Measurements from ENCODE around the gene CCL23.

The CCL23 gene

DNA sequence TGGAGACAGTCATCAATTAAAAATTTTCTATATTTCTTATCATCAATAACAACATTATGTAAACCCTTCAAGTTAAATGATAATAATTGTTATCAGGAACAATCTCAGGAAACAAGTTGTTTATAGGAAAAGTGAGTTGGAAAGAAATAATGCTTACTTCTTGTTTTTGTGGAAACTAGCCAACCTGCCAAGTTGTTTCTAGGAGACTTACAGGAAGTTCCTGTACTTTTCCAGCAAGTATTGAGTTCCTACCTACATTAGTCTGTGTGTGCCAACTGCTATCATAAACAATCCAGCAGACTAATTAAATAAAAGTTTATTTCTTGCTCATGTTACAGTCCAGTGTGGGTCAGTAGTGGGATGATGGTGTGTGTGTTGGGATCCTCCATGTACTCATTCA is 29.6 kb downstream of the CCL23 start:
- Histone ChIP-seq H3K36me3 (ENCODE audit: control insufficient read depth, insufficient read depth, low read length) (no peaks in the 10 kb centered on the region), H3K9me3 (ENCODE audit: control insufficient read depth, low read length) (no peaks in the 10 kb centered on the region), H3K4me3 (ENCODE audit: insufficient read depth, low read depth, low read length, poor library complexity, severe bottlenecking) (no peak overlapping the region), H3K27ac (ENCODE audit: insufficient read depth, low read length, poor library complexity, severe bottlenecking) (no peak overlapping the region), H3K4me1 (ENCODE audit: control insufficient read depth, insufficient read depth, low read length, poor library complexity, severe bottlenecking) (no peaks in the 10 kb centered on the region), H3K27me3 (replicated peaks; ENCODE audit: control insufficient read depth, insufficient read depth, low read length, poor library complexity, severe bottlenecking) (no peaks in the 10 kb centered on the region)
- no peak for DNase-seq

GRCh38 chr17:35986643-35987042 is 31.1 kb downstream of the CCL23 start, which contains the start of gene CCL14:
Gene CCL14, minus strand, starts transcription at chr17:35986729. Its CDS starts 80 bp downstream, at chr17:35986649.
- H3K9me3 ChIP-seq (ENCODE audit: control insufficient read depth, low read length): no peaks in the 10 kb centered on the region
- H3K4me1 ChIP-seq (ENCODE audit: control insufficient read depth, insufficient read depth, low read length, poor library complexity, severe bottlenecking): no peaks in the 10 kb centered on the region
- H3K36me3 ChIP-seq (ENCODE audit: control insufficient read depth, insufficient read depth, low read length): no peaks in the 10 kb centered on the region
- no peaks in the 10 kb centered on the region for H3K27me3 ChIP-seq (replicated peaks; ENCODE audit: control insufficient read depth, insufficient read depth, low read length, poor library complexity, severe bottlenecking)
- no peak within 1 kb of the TSS for H3K27ac ChIP-seq (ENCODE audit: insufficient read depth, low read length, poor library complexity, severe bottlenecking)
- no peak for DNase-seq
- H3K4me3 ChIP-seq (ENCODE audit: insufficient read depth, low read depth, low read length, poor library complexity, severe bottlenecking): no peak within 1 kb of the TSS

DNA sequence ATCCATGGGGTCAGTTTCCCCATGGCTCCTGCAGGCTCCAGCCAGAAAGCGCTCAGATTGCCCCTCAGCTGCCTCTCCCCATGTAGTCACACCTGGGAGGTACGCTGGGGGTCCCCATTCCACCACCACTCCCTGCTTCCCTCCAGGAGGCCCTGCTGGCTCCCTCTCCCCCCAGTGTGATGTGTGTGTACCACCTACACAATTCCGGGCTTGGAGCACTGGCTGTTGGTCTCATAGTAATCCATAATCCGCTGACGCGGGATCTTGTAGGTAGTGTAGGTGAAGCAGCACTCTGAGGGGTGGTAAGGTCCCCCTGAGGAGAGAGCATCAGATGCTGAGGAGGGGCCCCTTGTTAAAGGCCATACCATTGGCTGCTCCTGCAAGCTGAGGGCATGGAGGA is 33.6 kb downstream of the CCL23 start:
- Histone ChIP-seq H3K9me3 (ENCODE audit: control insufficient read depth, low read length) (no peaks in the 10 kb centered on the region), H3K4me3 (ENCODE audit: insufficient read depth, low read depth, low read length, poor library complexity, severe bottlenecking) (no peak overlapping the region), H3K4me1 (ENCODE audit: control insufficient read depth, insufficient read depth, low read length, poor library complexity, severe bottlenecking) (no peaks in the 10 kb centered on the region), H3K36me3 (ENCODE audit: control insufficient read depth, insufficient read depth, low read length) (no peaks in the 10 kb centered on the region), H3K27ac (ENCODE audit: insufficient read depth, low read length, poor library complexity, severe bottlenecking) (no peak overlapping the region), H3K27me3 (replicated peaks; ENCODE audit: control insufficient read depth, insufficient read depth, low read length, poor library complexity, severe bottlenecking) (no peaks in the 10 kb centered on the region)
- DNase-seq: no peak

GRCh38 chr17:35982409-35983191 is 35.2 kb downstream of the CCL23 start:
- no peaks in the 10 kb centered on the region for H3K36me3 ChIP-seq (ENCODE audit: control insufficient read depth, insufficient read depth, low read length)
- H3K4me1 ChIP-seq (ENCODE audit: control insufficient read depth, insufficient read depth, low read length, poor library complexity, severe bottlenecking): no peaks in the 10 kb centered on the region
- no peaks in the 10 kb centered on the region for H3K9me3 ChIP-seq (ENCODE audit: control insufficient read depth, low read length)
- H3K27ac ChIP-seq (ENCODE audit: insufficient read depth, low read length, poor library complexity, severe bottlenecking): no peak overlapping the region
- DNase-seq: no peak
- no peaks in the 10 kb centered on the region for H3K27me3 ChIP-seq (replicated peaks; ENCODE audit: control insufficient read depth, insufficient read depth, low read length, poor library complexity, severe bottlenecking)
- H3K4me3 ChIP-seq (ENCODE audit: insufficient read depth, low read depth, low read length, poor library complexity, severe bottlenecking): no peak overlapping the region

DNA sequence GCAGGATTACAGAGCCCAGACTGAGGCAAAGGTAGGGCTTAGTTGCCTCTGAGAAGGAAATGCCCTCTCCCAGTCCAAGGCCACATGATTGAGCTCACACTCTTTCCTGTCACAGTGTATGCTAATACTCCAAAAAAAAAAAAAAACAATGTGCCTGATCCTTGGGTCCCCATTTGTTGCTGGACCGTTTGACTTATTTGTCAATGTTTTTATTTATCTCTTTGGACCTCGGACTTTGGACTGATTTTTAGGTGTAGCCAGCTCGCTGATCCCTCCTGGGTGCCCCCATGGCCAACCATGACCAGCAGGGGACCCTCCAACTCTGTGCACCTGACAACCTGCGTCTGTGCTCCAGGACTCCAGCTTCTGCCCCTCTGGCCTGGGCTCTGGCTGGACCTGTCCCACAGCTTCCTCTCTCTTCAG is 35.9 kb downstream of the CCL23 start:
- Histone ChIP-seq H3K27ac (ENCODE audit: insufficient read depth, low read length, poor library complexity, severe bottlenecking) (no peak overlapping the region), H3K4me3 (ENCODE audit: insufficient read depth, low read depth, low read length, poor library complexity, severe bottlenecking) (no peak overlapping the region), H3K4me1 (ENCODE audit: control insufficient read depth, insufficient read depth, low read length, poor library complexity, severe bottlenecking) (no peaks in the 10 kb centered on the region), H3K27me3 (replicated peaks; ENCODE audit: control insufficient read depth, insufficient read depth, low read length, poor library complexity, severe bottlenecking) (no peaks in the 10 kb centered on the region), H3K9me3 (ENCODE audit: control insufficient read depth, low read length) (no peaks in the 10 kb centered on the region), H3K36me3 (ENCODE audit: control insufficient read depth, insufficient read depth, low read length) (no peaks in the 10 kb centered on the region)
- DNase-seq: no peak

DNA sequence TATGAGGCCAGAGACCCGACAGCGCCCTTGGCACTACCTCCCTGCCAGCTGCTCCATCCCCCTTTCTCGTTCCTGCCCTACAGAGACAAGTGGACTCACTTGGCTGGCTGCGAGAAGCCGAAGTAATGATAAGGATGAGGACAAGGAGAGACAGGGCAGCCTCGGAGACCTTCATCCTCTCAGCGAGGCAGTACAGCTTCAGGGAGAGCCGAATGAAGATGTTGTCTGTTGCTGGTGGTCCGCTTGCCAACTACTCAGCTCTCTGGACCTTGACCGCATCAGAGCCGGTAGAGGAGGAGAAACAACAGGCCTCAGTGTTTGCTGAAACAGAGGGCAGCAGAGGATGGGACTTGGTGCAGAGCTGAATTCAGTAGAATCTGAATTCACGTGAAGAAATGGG is 36.5 kb downstream of the CCL23 start, which contains the start of gene CCL16:
Gene CCL16 (minus strand): TSS at position 252 of the 400 bp plus-strand sequence. CDS start 77 bp downstream, at position 175.
- H3K36me3 ChIP-seq (ENCODE audit: control insufficient read depth, insufficient read depth, low read length): no peaks in the 10 kb centered on the region
- H3K9me3 ChIP-seq (ENCODE audit: control insufficient read depth, low read length): no peaks in the 10 kb centered on the region
- DNase-seq: no peak
- H3K27me3 ChIP-seq (replicated peaks; ENCODE audit: control insufficient read depth, insufficient read depth, low read length, poor library complexity, severe bottlenecking): peaks cover 1% of the 10 kb centered on the region
- no peak within 1 kb of the TSS for H3K27ac ChIP-seq (ENCODE audit: insufficient read depth, low read length, poor library complexity, severe bottlenecking)
- no peaks in the 10 kb centered on the region for H3K4me1 ChIP-seq (ENCODE audit: control insufficient read depth, insufficient read depth, low read length, poor library complexity, severe bottlenecking)
- H3K4me3 ChIP-seq (ENCODE audit: insufficient read depth, low read depth, low read length, poor library complexity, severe bottlenecking): no peak within 1 kb of the TSS

GRCh38 chr17:35978346-35978745 is 39.4 kb downstream of the CCL23 start:
- Histone ChIP-seq H3K4me1 (ENCODE audit: control insufficient read depth, insufficient read depth, low read length, poor library complexity, severe bottlenecking) (no peaks in the 10 kb centered on the region), H3K9me3 (ENCODE audit: control insufficient read depth, low read length) (no peaks in the 10 kb centered on the region), H3K4me3 (ENCODE audit: insufficient read depth, low read depth, low read length, poor library complexity, severe bottlenecking) (no peak overlapping the region), H3K27ac (ENCODE audit: insufficient read depth, low read length, poor library complexity, severe bottlenecking) (no peak overlapping the region), H3K36me3 (ENCODE audit: control insufficient read depth, insufficient read depth, low read length) (no peaks in the 10 kb centered on the region), H3K27me3 (replicated peaks; ENCODE audit: control insufficient read depth, insufficient read depth, low read length, poor library complexity, severe bottlenecking) (peaks cover 3% of the 10 kb centered on the region)
- no peak for DNase-seq

- H3K4me3 ChIP-seq (ENCODE audit: insufficient read depth, low read depth, low read length, poor library complexity, severe bottlenecking): no peak overlapping the region
- H3K27ac ChIP-seq (ENCODE audit: insufficient read depth, low read length, poor library complexity, severe bottlenecking): no peak overlapping the region
- no peaks in the 10 kb centered on the region for H3K9me3 ChIP-seq (ENCODE audit: control insufficient read depth, low read length)
- no peaks in the 10 kb centered on the region for H3K36me3 ChIP-seq (ENCODE audit: control insufficient read depth, insufficient read depth, low read length)
- no peak for DNase-seq
- H3K4me1 ChIP-seq (ENCODE audit: control insufficient read depth, insufficient read depth, low read length, poor library complexity, severe bottlenecking): no peaks in the 10 kb centered on the region
- H3K27me3 ChIP-seq (replicated peaks; ENCODE audit: control insufficient read depth, insufficient read depth, low read length, poor library complexity, severe bottlenecking): peaks cover 3% of the 10 kb centered on the region
Observed at GRCh38 chr17:35977509-35977908, 40.3 kb downstream of the CCL23 start.

- no peaks in the 10 kb centered on the region for H3K4me1 ChIP-seq (ENCODE audit: control insufficient read depth, insufficient read depth, low read length, poor library complexity, severe bottlenecking)
- no peak overlapping the region for H3K27ac ChIP-seq (ENCODE audit: insufficient read depth, low read length, poor library complexity, severe bottlenecking)
- H3K27me3 ChIP-seq (replicated peaks; ENCODE audit: control insufficient read depth, insufficient read depth, low read length, poor library complexity, severe bottlenecking): peaks cover 3% of the 10 kb centered on the region
- H3K4me3 ChIP-seq (ENCODE audit: insufficient read depth, low read depth, low read length, poor library complexity, severe bottlenecking): no peak overlapping the region
- no peak for DNase-seq
- no peaks in the 10 kb centered on the region for H3K36me3 ChIP-seq (ENCODE audit: control insufficient read depth, insufficient read depth, low read length)
- no peaks in the 10 kb centered on the region for H3K9me3 ChIP-seq (ENCODE audit: control insufficient read depth, low read length)
Observed at GRCh38 chr17:35973333-35974260, 44.2 kb downstream of the CCL23 start.

GRCh38 chr17:35972945-35973332 is 44.8 kb downstream of the CCL23 start:
- H3K4me3 ChIP-seq (ENCODE audit: insufficient read depth, low read depth, low read length, poor library complexity, severe bottlenecking): no peak overlapping the region
- no peaks in the 10 kb centered on the region for H3K9me3 ChIP-seq (ENCODE audit: control insufficient read depth, low read length)
- no peak overlapping the region for H3K27ac ChIP-seq (ENCODE audit: insufficient read depth, low read length, poor library complexity, severe bottlenecking)
- DNase-seq: no peak
- no peaks in the 10 kb centered on the region for H3K4me1 ChIP-seq (ENCODE audit: control insufficient read depth, insufficient read depth, low read length, poor library complexity, severe bottlenecking)
- H3K27me3 ChIP-seq (replicated peaks; ENCODE audit: control insufficient read depth, insufficient read depth, low read length, poor library complexity, severe bottlenecking): peaks cover 3% of the 10 kb centered on the region
- H3K36me3 ChIP-seq (ENCODE audit: control insufficient read depth, insufficient read depth, low read length): no peaks in the 10 kb centered on the region
